ENCODE data around the gene MAPKBP1. TPM values are rescaled to one million over a fixed set of nuclear protein-coding genes. Genes with fewer than 3 reads are reported as not detected.

The MAPKBP1 gene
- polyA plus RNA-seq, 2 of the 4 experiments (the other 2 are of a cell fraction), result 2.5 to 6.1 TPM

DNA sequence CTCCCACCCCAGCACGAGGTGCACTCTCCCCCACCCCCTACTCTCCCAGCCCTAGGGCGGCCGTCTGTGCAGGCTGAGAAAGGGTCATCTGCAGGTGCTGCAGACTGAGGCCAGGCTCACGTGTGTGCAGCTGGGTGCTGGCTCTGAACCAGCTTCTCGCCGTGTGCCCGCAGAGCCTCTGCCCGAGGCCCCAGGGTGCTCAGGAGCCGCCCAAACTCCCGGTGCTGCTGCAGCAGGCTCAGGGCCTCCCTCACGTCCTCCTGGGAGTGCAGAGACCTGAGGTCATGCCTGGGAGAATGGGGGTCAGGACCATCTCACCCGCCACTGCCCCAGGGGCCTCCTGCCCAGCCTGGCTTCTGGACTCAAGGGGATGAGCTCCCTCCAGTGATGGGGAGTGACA is 102.4 kb downstream of the MAPKBP1 start:
- H3K4me1 ChIP-seq, result no peaks in the 10 kb centered on the region
- FAIRE-seq, result no peak
- no CpG with 5 or more reads among the region's 12 CpGs for WGBS (ENCODE audit: missing lambda C conversion rate)
- ChIA-PET CTCF (interaction anchor here (1.1 to 1.3 kb wide), 2 partner anchors 9 to 36 kb away, joined by 3 read pairs; no protein-coding TSS in a partner anchor), POLR2A (no interaction called here)
- ATAC-seq, result no peak
- TF ChIP-seq PHF8 (IDR thresholded peaks at IDR 0.05; ENCODE audit: borderline replicate concordance, low read depth) (no peak), POLR2A (IDR thresholded peaks at IDR 0.05; ENCODE audit: low read length) (no peak), EHF (CRISPR knock-in tag; IDR thresholded peaks at IDR 0.05) (no peak), MYC (IDR thresholded peaks at IDR 0.05; ENCODE audit: borderline replicate concordance, low read length) (no peak)
- TF ChIP-seq, protein P1, sequence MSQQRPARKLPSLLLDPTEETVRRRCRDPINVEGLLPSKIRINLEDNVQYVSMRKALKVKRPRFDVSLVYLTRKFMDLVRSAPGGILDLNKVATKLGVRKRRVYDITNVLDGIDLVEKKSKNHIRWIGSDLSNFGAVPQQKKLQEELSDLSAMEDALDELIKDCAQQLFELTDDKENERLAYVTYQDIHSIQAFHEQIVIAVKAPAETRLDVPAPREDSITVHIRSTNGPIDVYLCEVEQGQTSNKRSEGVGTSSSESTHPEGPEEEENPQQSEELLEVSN (IDR thresholded peaks at IDR 0.05; ENCODE audit: borderline replicate concordance, low read depth), result no peak
- DNase-seq (ENCODE audit: low read depth in 1 of 2, low spot score in 1 of 2), result no peak
- H3K9me3 ChIP-seq, result no peaks in the 10 kb centered on the region
- H3K4me3 ChIP-seq, result no peak overlapping the region
- no peak overlapping the region for H3K27ac ChIP-seq
- no peak overlapping the region for H3K4me2 ChIP-seq

Small RNA genes within 50 kb of the gene (small RNA-seq; reads per million reads assigned to genes)
- gene JMJD7-PLA2G4B (0 to 2.1 (median 0) reads per million in 6 experiments), gene MIR4310 (0 reads per million in 6 experiments), gene RNA5SP393 (0 reads per million in 6 experiments)

Other genes starting within 250 kb of the MAPKBP1 start
- gene RPAP1, start 230.2 kb upstream of the MAPKBP1 start, polyA plus RNA-seq (2011; rRNA removed), result 8.1 and 10.0 TPM in 2 replicates
- 11.9 to 13.1 TPM (median 12.7 TPM) in 3 replicates for gene RPAP1, start 230.2 kb upstream of the MAPKBP1 start, polyA plus RNA-seq (2017; fragmentation: RNase III; extraction: RNeasy Plus Mini Kit Qiagen cat#74134 plus additional on column Dnase treatment)
- gene TYRO3, start 215.3 kb upstream of the MAPKBP1 start, polyA plus RNA-seq (2011; rRNA removed), result 8.1 and 11.8 TPM in 2 replicates
- gene TYRO3, start 215.3 kb upstream of the MAPKBP1 start, polyA plus RNA-seq (2017; fragmentation: RNase III; extraction: RNeasy Plus Mini Kit Qiagen cat#74134 plus additional on column Dnase treatment), result 7.2 to 7.9 TPM (median 7.6 TPM) in 3 replicates
- gene MGA, start 114.1 kb upstream of the MAPKBP1 start, polyA plus RNA-seq (2011; rRNA removed), result 13.8 and 17.9 TPM in 2 replicates
- 4.5 to 5.8 TPM (median 4.6 TPM) in 3 replicates for gene MGA, start 114.1 kb upstream of the MAPKBP1 start, polyA plus RNA-seq (2017; fragmentation: RNase III; extraction: RNeasy Plus Mini Kit Qiagen cat#74134 plus additional on column Dnase treatment)
- 3.1 and 3.8 TPM in 2 replicates for gene JMJD7, start 53.6 kb downstream of the MAPKBP1 start, polyA plus RNA-seq (2011; rRNA removed)
- gene JMJD7, start 53.6 kb downstream of the MAPKBP1 start, polyA plus RNA-seq (2017; fragmentation: RNase III; extraction: RNeasy Plus Mini Kit Qiagen cat#74134 plus additional on column Dnase treatment), result 3.0 to 3.9 TPM (median 3.4 TPM) in 3 replicates
- gene PLA2G4B, start 64.4 kb downstream of the MAPKBP1 start, polyA plus RNA-seq (2011; rRNA removed), result 1.7 and 2.6 TPM in 2 replicates
- 2.2 to 2.7 TPM (median 2.2 TPM) in 3 replicates for gene PLA2G4B, start 64.4 kb downstream of the MAPKBP1 start, polyA plus RNA-seq (2017; fragmentation: RNase III; extraction: RNeasy Plus Mini Kit Qiagen cat#74134 plus additional on column Dnase treatment)
- gene SPTBN5, start 119.6 kb downstream of the MAPKBP1 start, polyA plus RNA-seq (2011; rRNA removed), result 0.05 and 0.08 TPM in 2 replicates
- 0.17 to 0.24 TPM (median 0.22 TPM) in 3 replicates for gene SPTBN5, start 119.6 kb downstream of the MAPKBP1 start, polyA plus RNA-seq (2017; fragmentation: RNase III; extraction: RNeasy Plus Mini Kit Qiagen cat#74134 plus additional on column Dnase treatment)
- gene EHD4, start 198.1 kb downstream of the MAPKBP1 start, polyA plus RNA-seq (2011; rRNA removed), result 9.0 and 9.3 TPM in 2 replicates
- gene EHD4, start 198.1 kb downstream of the MAPKBP1 start, polyA plus RNA-seq (2017; fragmentation: RNase III; extraction: RNeasy Plus Mini Kit Qiagen cat#74134 plus additional on column Dnase treatment), result 8.2 to 9.6 TPM (median 8.9 TPM) in 3 replicates
- gene PLA2G4E, start 246.6 kb downstream of the MAPKBP1 start, polyA plus RNA-seq (2011; rRNA removed), result 0.01 TPM in 1 of 2 replicates, not detected in the other
- not detected in 3 replicates for gene PLA2G4E, start 246.6 kb downstream of the MAPKBP1 start, polyA plus RNA-seq (2017; fragmentation: RNase III; extraction: RNeasy Plus Mini Kit Qiagen cat#74134 plus additional on column Dnase treatment)

Measured in A549 (cell line).